Measurements from ENCODE around the gene GIT2. TPM values are rescaled to one million over a fixed set of nuclear protein-coding genes. Genes with fewer than 3 reads are reported as not detected.

Gene GIT2
- total and polyA plus RNA-seq, 10 donors, result 26.5 to 169 (median 121) TPM

DNA sequence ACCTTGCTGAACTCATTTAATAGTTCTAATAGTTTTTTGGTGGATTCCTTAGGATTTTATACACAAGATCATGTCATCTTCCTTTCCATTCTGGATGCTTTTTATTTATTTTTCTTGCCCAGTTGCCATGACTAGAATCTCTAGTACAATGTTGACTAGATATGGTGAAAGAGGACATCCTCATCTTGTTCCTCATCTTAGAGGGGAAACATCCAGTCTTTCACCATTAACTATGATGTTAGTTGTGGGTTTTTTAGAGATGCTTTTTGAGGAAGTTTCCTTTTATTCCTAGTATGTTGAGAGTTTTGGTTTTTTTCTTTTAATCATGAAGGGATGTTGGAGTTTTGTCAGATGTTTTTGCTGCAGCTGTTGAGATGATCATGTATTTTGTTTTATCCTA is 11.7 kb upstream of the GIT2 start:
- peak overlapping the region in 6 of 8 donors; percentile 53 to 84 (median 62) for H3K27ac ChIP-seq
- intact Hi-C loops (cut with DNase I; ENCODE audit: low total_unique reads), result no loop called here

DNA sequence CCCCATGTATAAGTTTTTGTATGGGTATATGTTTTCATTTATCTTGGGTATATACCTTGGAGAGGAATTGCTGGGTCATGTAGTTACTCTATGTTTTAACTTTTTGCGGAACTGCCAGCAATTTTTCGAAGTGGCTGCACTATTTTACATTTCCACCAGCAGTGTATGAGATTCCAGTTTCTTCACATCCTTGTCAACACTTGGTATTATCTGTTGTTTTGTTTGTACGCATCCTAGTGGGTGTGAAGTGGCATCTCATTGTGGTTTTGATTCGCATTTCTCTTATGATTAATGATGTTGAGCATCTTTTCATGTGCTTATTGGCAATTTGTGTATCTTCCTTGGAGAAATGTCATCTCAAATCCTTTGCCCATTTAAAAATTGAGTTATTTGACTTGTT is 9.9 kb upstream of the GIT2 start:
- peak overlapping the region in 1 of 8 donors; percentile 43 for H3K4me3 ChIP-seq
- H3K36me3 ChIP-seq, result peaks cover 0 to 19% (median 0%) of the 10 kb centered on the region in 6 donors
- no peak for DNase-seq
- H3K4me1 ChIP-seq, result peaks cover 35 to 98% (median 80%) of the 10 kb centered on the region in 6 donors
- TF ChIP-seq POLR2A (IDR thresholded peaks at IDR 0.05), result no peak
- TF ChIP-seq POLR2AphosphoS5 (IDR thresholded peaks at IDR 0.05), result no peak
- TF ChIP-seq, protein P1, sequence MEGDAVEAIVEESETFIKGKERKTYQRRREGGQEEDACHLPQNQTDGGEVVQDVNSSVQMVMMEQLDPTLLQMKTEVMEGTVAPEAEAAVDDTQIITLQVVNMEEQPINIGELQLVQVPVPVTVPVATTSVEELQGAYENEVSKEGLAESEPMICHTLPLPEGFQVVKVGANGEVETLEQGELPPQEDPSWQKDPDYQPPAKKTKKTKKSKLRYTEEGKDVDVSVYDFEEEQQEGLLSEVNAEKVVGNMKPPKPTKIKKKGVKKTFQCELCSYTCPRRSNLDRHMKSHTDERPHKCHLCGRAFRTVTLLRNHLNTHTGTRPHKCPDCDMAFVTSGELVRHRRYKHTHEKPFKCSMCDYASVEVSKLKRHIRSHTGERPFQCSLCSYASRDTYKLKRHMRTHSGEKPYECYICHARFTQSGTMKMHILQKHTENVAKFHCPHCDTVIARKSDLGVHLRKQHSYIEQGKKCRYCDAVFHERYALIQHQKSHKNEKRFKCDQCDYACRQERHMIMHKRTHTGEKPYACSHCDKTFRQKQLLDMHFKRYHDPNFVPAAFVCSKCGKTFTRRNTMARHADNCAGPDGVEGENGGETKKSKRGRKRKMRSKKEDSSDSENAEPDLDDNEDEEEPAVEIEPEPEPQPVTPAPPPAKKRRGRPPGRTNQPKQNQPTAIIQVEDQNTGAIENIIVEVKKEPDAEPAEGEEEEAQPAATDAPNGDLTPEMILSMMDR (IDR thresholded peaks at IDR 0.05 in 8 of 11, conservative IDR thresholded peaks at IDR 0.05 in 3 of 11), result no peak
- peak overlapping the region in 5 of 8 donors; percentile 15 to 84 (median 74) for H3K27ac ChIP-seq
- intact Hi-C loops (cut with DNase I; ENCODE audit: low total_unique reads), result no loop called here
- WGBS, 5 donors, result 91 to 96% (median 95%) methylated on average over 4 of the region's 4 CpGs
- H3K9me3 ChIP-seq, result peaks cover 0 to 6% (median 0%) of the 10 kb centered on the region in 8 donors
- H3K27me3 ChIP-seq (replicated peaks in 1 of 7), result no peaks in the 10 kb centered on the region

More for the DNA sequence above, 11.7 kb upstream of the GIT2 start:
- peaks cover 0 to 6% (median 0%) of the 10 kb centered on the region in 8 donors for H3K9me3 ChIP-seq
- peaks cover 0 to 25% (median 4%) of the 10 kb centered on the region in 6 donors for H3K36me3 ChIP-seq
- peaks cover 37 to 98% (median 80%) of the 10 kb centered on the region in 6 donors for H3K4me1 ChIP-seq
- H3K27me3 ChIP-seq (replicated peaks in 1 of 7), result no peaks in the 10 kb centered on the region
- peak overlapping the region in 1 of 8 donors; percentile 30 for H3K4me3 ChIP-seq
- no peak for DNase-seq
- TF ChIP-seq POLR2AphosphoS5 (IDR thresholded peaks at IDR 0.05) (no peak), POLR2A (IDR thresholded peaks at IDR 0.05) (no peak)
- TF ChIP-seq, protein P1 (IDR thresholded peaks at IDR 0.05 in 8 of 11, conservative IDR thresholded peaks at IDR 0.05 in 3 of 11), result no peak

DNA sequence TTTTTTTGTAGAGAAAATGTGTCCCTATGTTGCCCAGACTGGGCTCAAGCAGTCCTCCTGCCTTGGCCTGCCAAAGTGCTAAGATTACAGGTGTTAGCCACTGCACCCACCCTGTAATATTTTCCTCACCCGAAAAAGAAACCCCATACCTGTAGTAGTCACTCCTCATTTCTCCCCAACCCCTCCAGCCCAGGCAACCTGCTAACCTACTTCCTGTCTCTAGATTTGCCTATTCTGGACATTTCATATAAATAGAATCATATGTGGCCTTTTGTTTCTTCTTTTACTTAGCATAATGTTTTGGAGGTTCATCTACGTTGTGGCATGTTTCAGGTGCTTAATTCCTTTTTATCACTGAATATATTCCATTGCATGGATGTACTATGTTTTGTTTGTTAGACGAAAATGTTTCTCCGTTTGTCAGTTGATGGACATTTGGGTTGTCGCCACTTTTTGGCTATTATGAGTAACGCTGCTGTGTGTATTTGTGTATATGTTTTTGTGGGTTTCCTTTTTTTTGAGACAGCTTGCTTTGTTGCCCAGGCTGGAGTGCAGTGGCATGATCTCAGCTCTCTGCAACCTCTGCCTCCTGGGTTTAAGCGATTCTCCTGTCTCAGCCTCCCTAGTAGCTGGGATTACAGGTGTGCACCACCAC is 9.3 kb upstream of the GIT2 start:
- intact Hi-C loops (cut with DNase I; ENCODE audit: low total_unique reads), result no loop called here
- TF ChIP-seq, protein P1 (IDR thresholded peaks at IDR 0.05 in 8 of 11, conservative IDR thresholded peaks at IDR 0.05 in 3 of 11), result no peak
- no peak for TF ChIP-seq POLR2AphosphoS5 (IDR thresholded peaks at IDR 0.05)
- Histone ChIP-seq H3K4me1 (peaks cover 31 to 98% (median 80%) of the 10 kb centered on the region in 6 donors), H3K9me3 (peaks cover 0 to 6% (median 0%) of the 10 kb centered on the region in 8 donors), H3K4me3 (peak overlapping the region in 1 of 8 donors; percentile 43), H3K27me3 (replicated peaks in 1 of 7) (no peaks in the 10 kb centered on the region), H3K27ac (peak overlapping the region; percentile 6 to 84 (median 56)), H3K36me3 (peaks cover 0 to 19% (median 0%) of the 10 kb centered on the region in 6 donors)
- no peak for DNase-seq
- 65 to 76% (median 70%) methylated on average over 7 of the region's 7 CpGs for WGBS, 5 donors

DNA sequence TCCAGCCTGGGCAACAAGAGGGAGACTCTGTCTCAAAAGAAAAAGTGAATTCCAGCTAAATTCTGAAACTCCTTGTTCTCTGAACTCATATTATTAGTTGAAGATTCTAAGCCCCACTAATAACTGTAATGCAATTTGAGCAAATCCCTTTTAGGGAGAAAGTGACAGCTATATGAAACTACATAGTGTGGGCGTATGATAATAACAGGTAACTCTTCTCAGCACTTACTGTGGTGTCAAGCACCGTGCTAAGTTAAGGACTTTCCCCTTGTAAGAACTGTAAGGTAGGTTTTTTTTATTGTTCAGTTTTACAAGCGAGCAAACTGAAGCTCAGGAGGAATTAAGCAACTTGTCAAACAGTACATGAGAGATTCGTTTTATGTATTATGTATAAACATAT is 8.4 kb upstream of the GIT2 start:
- peaks cover 29 to 97% (median 78%) of the 10 kb centered on the region in 6 donors for H3K4me1 ChIP-seq
- peaks cover 0 to 6% (median 0%) of the 10 kb centered on the region in 8 donors for H3K9me3 ChIP-seq
- H3K27ac ChIP-seq, result peak overlapping the region; percentile 6 to 84 (median 56)
- peaks cover 0 to 19% (median 0%) of the 10 kb centered on the region in 6 donors for H3K36me3 ChIP-seq
- TF ChIP-seq POLR2AphosphoS5 (IDR thresholded peaks at IDR 0.05) (no peak), POLR2A (IDR thresholded peaks at IDR 0.05) (no peak)
- TF ChIP-seq, protein P1 (IDR thresholded peaks at IDR 0.05 in 8 of 11, conservative IDR thresholded peaks at IDR 0.05 in 3 of 11), result no peak
- H3K27me3 ChIP-seq (replicated peaks in 1 of 7), result no peaks in the 10 kb centered on the region
- H3K4me3 ChIP-seq, result peak overlapping the region in 1 of 8 donors; percentile 43
- intact Hi-C loops (cut with DNase I; ENCODE audit: low total_unique reads), result no loop called here
- DNase-seq, result no peak
- 55 to 68% (median 61%) methylated on average over 4 of the region's 4 CpGs for WGBS, 5 donors

Measured in spleen (tissue), 11 donors.